GM23338 (cell line): ENCODE results near the gene AGR2. TPM values are rescaled to one million over a fixed set of nuclear protein-coding genes. Genes with fewer than 3 reads are reported as not detected.

Experiments used
- ATAC-seq: fragments of 200-7000 bp; cut with Tn5 transposase; 3 replicates; pipeline ENCODE4 v1.9.1; 2020
- DNase-seq: peaks from one replicate; pipeline ENCODE4 v3.0.0-alpha.2; 2015; ENCODE audit warnings: low spot score
- H2AFZ ChIP-seq: fragments of 200-600 bp; sonication (generic); 2 replicates; pipeline ENCODE4 v1.8.0; 2016; ENCODE audit warnings: antibody characterized with exemption, mild to moderate bottlenecking, moderate library complexity
- H3F3A ChIP-seq: fragments of 200-600 bp; sonication (generic); replicated peaks from 2 replicates; pipeline ENCODE4 v1.8.0; 2017; ENCODE audit warnings: antibody characterized with exemption, mixed run types, low read depth
- H3K27ac ChIP-seq: fragments of 200-600 bp; sonication (generic); 2 replicates; pipeline ENCODE4 v1.6.1; 2016; ENCODE audit warnings: low read depth
- H3K27me3 ChIP-seq: fragments of 200-600 bp; sonication (generic); 2 replicates; pipeline ENCODE4 v1.8.0; 2016; ENCODE audit warnings: mild to moderate bottlenecking, mixed run types, moderate library complexity; ENCODE audit not compliant: insufficient read depth
- H3K36me3 ChIP-seq: fragments of 200-600 bp; sonication (generic); 2 replicates; pipeline ENCODE4 v1.8.0; 2016; ENCODE audit warnings: mild to moderate bottlenecking; ENCODE audit not compliant: insufficient read depth
- H3K4me1 ChIP-seq: fragments of 200-600 bp; sonication (generic); 2 replicates; pipeline ENCODE4 v1.8.0; 2016; ENCODE audit warnings: mild to moderate bottlenecking, moderate library complexity; ENCODE audit not compliant: insufficient read depth
- H3K4me2 ChIP-seq: fragments of 200-600 bp; sonication (generic); 2 replicates; pipeline ENCODE4 v1.7.1; 2017; ENCODE audit warnings: mixed run types
- H3K4me3 ChIP-seq: fragments of 200-600 bp; sonication (generic); 2 replicates; pipeline ENCODE4 v1.6.1; 2016; ENCODE audit warnings: mixed run types
- H3K79me2 ChIP-seq: fragments of 200-600 bp; sonication (generic); replicated peaks from 2 replicates; pipeline ENCODE4 v1.8.0; 2017; ENCODE audit warnings: mild to moderate bottlenecking; ENCODE audit not compliant: insufficient read depth
- H3K9me2 ChIP-seq: fragments of 200-600 bp; sonication (generic); 2 replicates; pipeline ENCODE4 v1.8.0; 2017; ENCODE audit not compliant: insufficient read depth
- H4K20me1 ChIP-seq: fragments of 200-600 bp; sonication (generic); replicated peaks from 2 replicates; pipeline ENCODE4 v1.8.0; 2017; ENCODE audit warnings: mild to moderate bottlenecking; ENCODE audit not compliant: insufficient read depth
- H3K27ac Mint-ChIP-seq: 2 replicates; pipeline ENCODE4 v1.8.0; 2020; ENCODE audit warnings: inconsistent platforms, mild to moderate bottlenecking, moderate library complexity, mixed read lengths
- H3K27me3 Mint-ChIP-seq: 3 replicates; pipeline ENCODE4 v1.8.0; 2022; ENCODE audit warnings: low read depth, mild to moderate bottlenecking, moderate library complexity, mixed read lengths, inconsistent platforms; ENCODE audit not compliant: insufficient read depth, poor library complexity
- H3K36me3 Mint-ChIP-seq: 3 replicates; pipeline ENCODE4 v1.8.0; 2021; ENCODE audit warnings: low read depth, mild to moderate bottlenecking, inconsistent platforms, moderate library complexity, mixed read lengths
- H3K4me1 Mint-ChIP-seq: 3 replicates; pipeline ENCODE4 v1.8.0; 2020; ENCODE audit warnings: mild to moderate bottlenecking, inconsistent platforms, mixed read lengths
- H3K4me3 Mint-ChIP-seq: 3 replicates; pipeline ENCODE4 v1.8.0; 2021; ENCODE audit warnings: moderate library complexity, mild to moderate bottlenecking, inconsistent platforms, mixed read lengths
- H3K9me3 Mint-ChIP-seq: 3 replicates; pipeline ENCODE4 v1.8.0; 2020; ENCODE audit warnings: moderate library complexity, mild to moderate bottlenecking, inconsistent platforms, mixed read lengths
- EZH2 ChIP-seq: fragments of 200-600 bp; sonication (generic); IDR thresholded peaks from one replicate; pipeline ENCODE4 v1.8.0; 2017; ENCODE audit warnings: antibody characterized with exemption, mild to moderate bottlenecking, low read depth; ENCODE audit not compliant: unreplicated experiment
- EZH2phosphoT487 ChIP-seq: fragments of 200-600 bp; sonication (generic); IDR thresholded peaks from one replicate; pipeline ENCODE4 v1.8.1; 2018; ENCODE audit warnings: antibody characterized with exemption; ENCODE audit not compliant: unreplicated experiment
- JUNB ChIP-seq: IDR thresholded peaks from one replicate; pipeline ENCODE4 v1.6.1; 2016; ENCODE audit warnings: antibody characterized with exemption; ENCODE audit not compliant: unreplicated experiment
- POLR2AphosphoS5 ChIP-seq: IDR thresholded peaks from 2 replicates; pipeline ENCODE4 v1.6.1; 2016; ENCODE audit warnings: antibody characterized with exemption, low read depth
- ZNF114 ChIP-seq: fragments of 250-450 bp; sonication (Bioruptor Pico); IDR thresholded peaks from 2 replicates; pipeline ENCODE4 v1.5.0; 2020; ENCODE audit warnings: mild to moderate bottlenecking, moderate library complexity
- ZNF331 ChIP-seq: fragments of 250-450 bp; sonication (Bioruptor Pico); IDR thresholded peaks from 2 replicates; pipeline ENCODE4 v1.5.0; 2020; ENCODE audit warnings: low read depth, mild to moderate bottlenecking, moderate library complexity
- polyA plus RNA-seq: library from polyadenylated mRNA; unstranded; fragments of >200 nt; fragmentation: Nextera tagmentation; extraction: Ambion mirVana; gene quantifications from 2 replicates; pipeline ENCODE4 v1.2.1, GENCODE V29; 2016
- total RNA-seq: library from RNA; depleted of rRNA; stranded (reverse); fragments of >200 nt; shearing (Covaris generic); gene quantifications from 2 replicates; pipeline ENCODE4 v1.2.3, GENCODE V29; 2014
- TF ChIP-seq, protein P1 (sequence below), 2 experiments: fragments of 200-600 bp in 1 of 2; sonication (generic) in 1 of 2; conservative IDR thresholded peaks; 2 replicates each; pipeline versions ENCODE4 v1.5.1 to v1.6.1; 2016 to 2017; ENCODE audit warnings: antibody characterized with exemption in 2 of 2, low read depth in 2 of 2, mild to moderate bottlenecking in 2 of 2, moderate library complexity in 1 of 2
- TF ChIP-seq, protein P2 (sequence below): IDR thresholded peaks from one replicate; pipeline ENCODE4 v1.6.1; 2018; ENCODE audit warnings: antibody characterized with exemption; ENCODE audit not compliant: unreplicated experiment

AGR2 gene
- total and polyA plus RNA-seq, 2 experiments from 2014 or later: not detected

DNA sequence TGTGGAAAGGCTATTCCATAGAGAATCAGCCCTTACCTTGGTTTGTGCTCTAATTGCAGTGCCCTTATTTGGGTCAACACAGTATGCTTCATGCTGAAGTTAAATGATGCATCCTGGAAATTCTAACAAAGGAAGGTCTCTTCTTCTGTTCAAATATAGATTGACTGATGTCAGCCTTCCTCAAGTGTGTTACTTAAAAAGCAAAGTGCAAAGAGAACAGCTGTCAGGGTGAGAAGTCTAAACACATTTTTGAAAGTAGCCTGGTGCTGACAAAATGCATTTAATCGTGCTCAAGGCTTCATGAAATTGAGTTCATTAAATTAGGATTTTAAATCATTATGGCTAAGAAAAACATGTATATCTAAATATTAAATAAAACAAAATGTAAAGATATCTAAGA lies 19.5 kb downstream of the AGR2 start:
- Mint-ChIP-seq H3K36me3 (no peaks in the 10 kb centered on the region), H3K9me3 (no peaks in the 10 kb centered on the region), H3K27ac (no peak overlapping the region), H3K4me3 (no peak overlapping the region), H3K4me1 (no peaks in the 10 kb centered on the region; the same call in 2 of the 3 replicates), H3K27me3 (no peaks in the 10 kb centered on the region)
- H3K4me2 ChIP-seq: no peak overlapping the region
- H3K79me2 ChIP-seq: no peaks in the 10 kb centered on the region
- no peak overlapping the region for H2AFZ ChIP-seq
- H3K36me3 ChIP-seq: no peaks in the 10 kb centered on the region
- TF ChIP-seq, protein P1, sequence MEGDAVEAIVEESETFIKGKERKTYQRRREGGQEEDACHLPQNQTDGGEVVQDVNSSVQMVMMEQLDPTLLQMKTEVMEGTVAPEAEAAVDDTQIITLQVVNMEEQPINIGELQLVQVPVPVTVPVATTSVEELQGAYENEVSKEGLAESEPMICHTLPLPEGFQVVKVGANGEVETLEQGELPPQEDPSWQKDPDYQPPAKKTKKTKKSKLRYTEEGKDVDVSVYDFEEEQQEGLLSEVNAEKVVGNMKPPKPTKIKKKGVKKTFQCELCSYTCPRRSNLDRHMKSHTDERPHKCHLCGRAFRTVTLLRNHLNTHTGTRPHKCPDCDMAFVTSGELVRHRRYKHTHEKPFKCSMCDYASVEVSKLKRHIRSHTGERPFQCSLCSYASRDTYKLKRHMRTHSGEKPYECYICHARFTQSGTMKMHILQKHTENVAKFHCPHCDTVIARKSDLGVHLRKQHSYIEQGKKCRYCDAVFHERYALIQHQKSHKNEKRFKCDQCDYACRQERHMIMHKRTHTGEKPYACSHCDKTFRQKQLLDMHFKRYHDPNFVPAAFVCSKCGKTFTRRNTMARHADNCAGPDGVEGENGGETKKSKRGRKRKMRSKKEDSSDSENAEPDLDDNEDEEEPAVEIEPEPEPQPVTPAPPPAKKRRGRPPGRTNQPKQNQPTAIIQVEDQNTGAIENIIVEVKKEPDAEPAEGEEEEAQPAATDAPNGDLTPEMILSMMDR (conservative IDR thresholded peaks at IDR 0.05; ENCODE audit: low read depth in 2 of 2): no peak
- TF ChIP-seq JUNB: no peak
- TF ChIP-seq POLR2AphosphoS5: no peak
- no peak for TF ChIP-seq ZNF331 (CRISPR knock-in tag)
- no peak for TF ChIP-seq EZH2
- TF ChIP-seq EZH2phosphoT487: no peak
- H4K20me1 ChIP-seq: no peaks in the 10 kb centered on the region
- H3K4me1 ChIP-seq: no peaks in the 10 kb centered on the region
- no peaks in the 10 kb centered on the region for H3K9me2 ChIP-seq
- H3K27me3 ChIP-seq: no peaks in the 10 kb centered on the region
- no peak for ATAC-seq
- no peaks in the 10 kb centered on the region for H3F3A ChIP-seq
- H3K4me3 ChIP-seq: no peak overlapping the region
- no peak overlapping the region for H3K27ac ChIP-seq
- DNase-seq: no peak

DNA sequence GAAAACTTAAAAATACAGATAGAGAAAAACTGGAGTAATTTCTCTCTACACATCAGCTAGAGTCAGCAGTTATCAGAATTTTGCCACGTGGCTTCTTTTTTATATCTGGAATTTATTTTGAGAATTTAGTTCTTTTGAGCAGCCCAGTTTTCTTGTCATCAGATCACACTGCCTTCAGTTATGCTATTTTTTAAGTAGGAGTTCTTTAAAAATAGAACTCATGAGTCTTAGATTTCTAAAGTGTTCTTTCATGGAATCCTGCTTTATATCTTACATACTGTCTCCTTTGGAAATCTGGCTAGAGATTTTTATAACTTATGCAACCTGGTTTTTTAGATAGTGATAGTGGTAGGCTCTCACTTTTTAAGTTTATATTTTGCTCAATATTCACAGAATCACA lies 24.2 kb downstream of the AGR2 start:
- no peak overlapping the region for H3K27ac Mint-ChIP-seq
- H3K4me1 Mint-ChIP-seq: peaks cover 20% of the 10 kb centered on the region
- no peak overlapping the region for H3K4me3 Mint-ChIP-seq
- Histone ChIP-seq H3K36me3 (no peaks in the 10 kb centered on the region), H2AFZ (no peak overlapping the region), H4K20me1 (no peaks in the 10 kb centered on the region), H3K27ac (no peak overlapping the region), H3K27me3 (no peaks in the 10 kb centered on the region), H3K79me2 (peaks cover 13% of the 10 kb centered on the region), H3K9me2 (no peaks in the 10 kb centered on the region), H3K4me2 (no peak overlapping the region), H3K4me1 (peaks cover 30% of the 10 kb centered on the region), H3F3A (no peaks in the 10 kb centered on the region), H3K4me3 (no peak overlapping the region)
- H3K27me3 Mint-ChIP-seq: no peaks in the 10 kb centered on the region
- H3K36me3 Mint-ChIP-seq: no peaks in the 10 kb centered on the region
- no peak for DNase-seq
- TF ChIP-seq POLR2AphosphoS5 (no peak), ZNF114 (CRISPR knock-in tag) (no peak)
- TF ChIP-seq, protein P2, sequence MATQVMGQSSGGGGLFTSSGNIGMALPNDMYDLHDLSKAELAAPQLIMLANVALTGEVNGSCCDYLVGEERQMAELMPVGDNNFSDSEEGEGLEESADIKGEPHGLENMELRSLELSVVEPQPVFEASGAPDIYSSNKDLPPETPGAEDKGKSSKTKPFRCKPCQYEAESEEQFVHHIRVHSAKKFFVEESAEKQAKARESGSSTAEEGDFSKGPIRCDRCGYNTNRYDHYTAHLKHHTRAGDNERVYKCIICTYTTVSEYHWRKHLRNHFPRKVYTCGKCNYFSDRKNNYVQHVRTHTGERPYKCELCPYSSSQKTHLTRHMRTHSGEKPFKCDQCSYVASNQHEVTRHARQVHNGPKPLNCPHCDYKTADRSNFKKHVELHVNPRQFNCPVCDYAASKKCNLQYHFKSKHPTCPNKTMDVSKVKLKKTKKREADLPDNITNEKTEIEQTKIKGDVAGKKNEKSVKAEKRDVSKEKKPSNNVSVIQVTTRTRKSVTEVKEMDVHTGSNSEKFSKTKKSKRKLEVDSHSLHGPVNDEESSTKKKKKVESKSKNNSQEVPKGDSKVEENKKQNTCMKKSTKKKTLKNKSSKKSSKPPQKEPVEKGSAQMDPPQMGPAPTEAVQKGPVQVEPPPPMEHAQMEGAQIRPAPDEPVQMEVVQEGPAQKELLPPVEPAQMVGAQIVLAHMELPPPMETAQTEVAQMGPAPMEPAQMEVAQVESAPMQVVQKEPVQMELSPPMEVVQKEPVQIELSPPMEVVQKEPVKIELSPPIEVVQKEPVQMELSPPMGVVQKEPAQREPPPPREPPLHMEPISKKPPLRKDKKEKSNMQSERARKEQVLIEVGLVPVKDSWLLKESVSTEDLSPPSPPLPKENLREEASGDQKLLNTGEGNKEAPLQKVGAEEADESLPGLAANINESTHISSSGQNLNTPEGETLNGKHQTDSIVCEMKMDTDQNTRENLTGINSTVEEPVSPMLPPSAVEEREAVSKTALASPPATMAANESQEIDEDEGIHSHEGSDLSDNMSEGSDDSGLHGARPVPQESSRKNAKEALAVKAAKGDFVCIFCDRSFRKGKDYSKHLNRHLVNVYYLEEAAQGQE: no peak
- TF ChIP-seq, protein P1 (conservative IDR thresholded peaks at IDR 0.05; ENCODE audit: low read depth in 2 of 2): no peak
- no peaks in the 10 kb centered on the region for H3K9me3 Mint-ChIP-seq
- no peak for ATAC-seq
